ENCODE data around the gene MYB.

Gene MYB

GRCh38 chr6:135191508-135192255, 10.6 kb downstream of the MYB start:
- no peak for DNase-seq

- no peak for DNase-seq
Observed at GRCh38 chr6:135192256-135193174, 11.4 kb downstream of the MYB start.

- no peak for DNase-seq
Observed at GRCh38 chr6:135193221-135193620, 12.1 kb downstream of the MYB start.

- DNase-seq: no peak
Observed at GRCh38 chr6:135195041-135195440, 13.9 kb downstream of the MYB start.

- no peak for DNase-seq
Observed at GRCh38 chr6:135195522-135195921, 14.4 kb downstream of the MYB start.

GRCh38 chr6:135196739-135197510, 15.8 kb downstream of the MYB start:
- DNase-seq: no peak

- no peak for DNase-seq
Observed at GRCh38 chr6:135202836-135203235, 21.7 kb downstream of the MYB start.

GRCh38 chr6:135204951-135205350, 23.8 kb downstream of the MYB start:
- no peak for DNase-seq

- no peak for DNase-seq
Observed at GRCh38 chr6:135209803-135210202, 28.7 kb downstream of the MYB start.

- no peak for DNase-seq
Observed at GRCh38 chr6:135210632-135211305, 29.7 kb downstream of the MYB start.

- no peak for DNase-seq
Observed at GRCh38 chr6:135211306-135211702, 30.2 kb downstream of the MYB start.

- no peak for DNase-seq
Observed at GRCh38 chr6:135212020-135212806, 31.1 kb downstream of the MYB start.

GRCh38 chr6:135212935-135213334, 31.8 kb downstream of the MYB start:
- DNase-seq: no peak

- DNase-seq: no peak
Observed at GRCh38 chr6:135213616-135214015, 32.5 kb downstream of the MYB start.

- no peak for DNase-seq
Observed at GRCh38 chr6:135215160-135215559, 34.1 kb downstream of the MYB start.

GRCh38 chr6:135215563-135215962, 34.5 kb downstream of the MYB start:
- DNase-seq: no peak

- DNase-seq: no peak
Observed at GRCh38 chr6:135217663-135218062, 36.6 kb downstream of the MYB start.

- DNase-seq: no peak
Observed at GRCh38 chr6:135219346-135219745, 38.2 kb downstream of the MYB start.

GRCh38 chr6:135221042-135221441, 39.9 kb downstream of the MYB start:
- DNase-seq: no peak

GRCh38 chr6:135221505-135221904, 40.4 kb downstream of the MYB start:
- no peak for DNase-seq

GRCh38 chr6:135222623-135223022, 41.5 kb downstream of the MYB start:
- no peak for DNase-seq
